Stimulated activated CD4-positive, alpha-beta T cell treated with anti-CD3 and anti-CD28 coated beads, Interleukin-1b, Interleukin-23, amount 100 ng/mL, for 48 hours (primary cell): Measurements from ENCODE around the gene ARHGEF12.

Source experiments
- DNase-seq: peaks from one replicate; pipeline ENCODE4 v3.0.0-alpha.2; 2020

The ARHGEF12 gene, protein sequence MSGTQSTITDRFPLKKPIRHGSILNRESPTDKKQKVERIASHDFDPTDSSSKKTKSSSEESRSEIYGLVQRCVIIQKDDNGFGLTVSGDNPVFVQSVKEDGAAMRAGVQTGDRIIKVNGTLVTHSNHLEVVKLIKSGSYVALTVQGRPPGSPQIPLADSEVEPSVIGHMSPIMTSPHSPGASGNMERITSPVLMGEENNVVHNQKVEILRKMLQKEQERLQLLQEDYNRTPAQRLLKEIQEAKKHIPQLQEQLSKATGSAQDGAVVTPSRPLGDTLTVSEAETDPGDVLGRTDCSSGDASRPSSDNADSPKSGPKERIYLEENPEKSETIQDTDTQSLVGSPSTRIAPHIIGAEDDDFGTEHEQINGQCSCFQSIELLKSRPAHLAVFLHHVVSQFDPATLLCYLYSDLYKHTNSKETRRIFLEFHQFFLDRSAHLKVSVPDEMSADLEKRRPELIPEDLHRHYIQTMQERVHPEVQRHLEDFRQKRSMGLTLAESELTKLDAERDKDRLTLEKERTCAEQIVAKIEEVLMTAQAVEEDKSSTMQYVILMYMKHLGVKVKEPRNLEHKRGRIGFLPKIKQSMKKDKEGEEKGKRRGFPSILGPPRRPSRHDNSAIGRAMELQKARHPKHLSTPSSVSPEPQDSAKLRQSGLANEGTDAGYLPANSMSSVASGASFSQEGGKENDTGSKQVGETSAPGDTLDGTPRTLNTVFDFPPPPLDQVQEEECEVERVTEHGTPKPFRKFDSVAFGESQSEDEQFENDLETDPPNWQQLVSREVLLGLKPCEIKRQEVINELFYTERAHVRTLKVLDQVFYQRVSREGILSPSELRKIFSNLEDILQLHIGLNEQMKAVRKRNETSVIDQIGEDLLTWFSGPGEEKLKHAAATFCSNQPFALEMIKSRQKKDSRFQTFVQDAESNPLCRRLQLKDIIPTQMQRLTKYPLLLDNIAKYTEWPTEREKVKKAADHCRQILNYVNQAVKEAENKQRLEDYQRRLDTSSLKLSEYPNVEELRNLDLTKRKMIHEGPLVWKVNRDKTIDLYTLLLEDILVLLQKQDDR (N-terminal part only)

DNA sequence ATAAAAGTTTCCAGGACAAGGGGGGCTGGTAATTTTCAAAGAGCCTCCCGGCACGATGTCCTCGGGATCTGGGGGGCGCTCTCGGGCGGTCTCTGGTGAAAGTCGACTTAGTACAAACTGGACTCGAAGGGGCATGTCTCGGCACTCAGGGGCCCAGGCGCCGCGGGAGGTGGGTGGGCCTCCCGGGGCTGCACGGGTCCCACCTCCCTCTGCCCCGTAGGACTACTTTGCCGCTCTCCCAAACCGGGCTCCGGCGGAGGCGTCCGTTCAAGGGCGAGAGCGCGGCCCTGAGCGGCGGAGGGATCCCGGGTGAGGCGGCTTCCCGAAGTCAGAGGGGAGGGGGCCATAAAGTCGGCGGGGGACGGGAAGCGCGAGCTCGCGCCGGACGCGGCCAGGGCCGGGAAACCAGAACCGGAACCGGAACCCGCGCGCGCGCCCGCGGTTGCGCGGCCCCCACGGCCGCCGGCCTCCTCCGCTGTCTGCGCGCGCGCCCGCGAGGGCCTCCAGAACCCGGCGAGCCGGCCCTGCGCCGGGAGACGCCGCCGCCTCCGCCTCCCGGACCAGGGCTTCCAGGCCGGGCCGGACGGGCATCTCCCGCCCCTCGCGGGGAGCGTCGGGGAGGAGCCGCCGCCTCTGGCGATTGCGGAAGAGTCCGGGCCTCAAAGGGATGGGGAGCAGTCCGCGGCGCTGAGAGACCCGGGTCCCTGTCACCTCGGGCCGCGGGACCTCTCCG lies at the start of gene ARHGEF12:
TSS of gene ARHGEF12 (plus strand) at position 506 of the 733 bp plus-strand sequence. CDS start 831 bp downstream, outside the sequence.
- peak; percentile 84 for DNase-seq

DNA sequence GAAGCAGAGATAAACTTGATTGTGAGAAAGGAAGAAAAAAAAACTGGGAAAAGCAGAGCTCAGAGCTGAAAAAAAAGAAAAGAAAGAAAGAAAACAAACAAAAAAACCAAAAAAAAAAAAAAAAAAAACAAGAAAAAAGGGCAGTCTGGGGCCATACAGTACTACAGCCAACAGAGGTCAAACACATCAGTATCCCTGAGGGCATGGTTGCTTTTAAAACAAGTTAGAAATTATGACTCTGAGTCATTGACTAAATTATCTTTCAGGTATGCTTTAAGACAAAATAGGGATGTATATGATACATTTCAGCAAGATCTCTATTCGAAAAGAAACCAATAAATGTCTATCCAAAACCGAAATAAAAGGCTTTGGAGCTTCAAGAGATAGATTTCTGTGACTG lies 48.2 kb upstream of the ARHGEF12 start:
- no peak for DNase-seq

DNA sequence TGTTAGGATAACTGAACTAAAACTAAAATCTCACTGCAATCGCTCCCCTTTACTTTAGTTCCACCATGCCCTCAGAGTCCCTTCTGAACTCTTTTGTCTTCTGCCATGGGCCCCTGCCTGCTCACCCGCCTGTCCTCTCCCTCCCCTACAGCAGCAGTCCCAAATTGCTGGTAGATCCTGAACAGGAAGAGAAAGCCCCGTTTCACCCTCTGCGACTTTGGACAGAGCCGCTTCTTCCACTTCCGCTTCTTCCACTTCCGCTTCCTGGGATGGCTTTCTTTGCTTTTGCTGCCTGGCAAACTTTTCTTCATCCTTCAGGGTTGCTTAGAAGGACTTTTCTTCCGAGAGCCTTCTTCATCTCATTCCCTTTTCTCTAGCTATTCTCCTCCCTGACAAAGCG lies 46.8 kb upstream of the ARHGEF12 start:
- DNase-seq, result no peak

DNA sequence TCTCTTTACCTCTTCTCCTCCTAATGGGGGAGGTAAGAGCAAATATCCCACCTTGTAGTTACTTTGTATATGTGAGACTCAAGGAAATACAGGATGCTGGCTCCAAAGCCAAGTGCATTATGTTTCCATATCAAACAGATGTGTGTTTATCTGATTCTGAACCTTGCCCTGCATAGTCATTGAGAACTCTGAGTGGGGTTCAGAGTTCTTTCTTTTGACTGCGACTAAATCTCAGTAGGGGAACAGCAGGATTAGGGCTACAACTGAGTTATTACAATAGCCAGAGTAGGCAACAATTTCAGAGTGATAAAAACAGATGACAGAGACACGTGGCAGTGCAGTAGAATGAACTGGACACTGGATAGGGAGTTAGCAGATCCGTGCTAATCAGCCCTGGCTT lies 45.3 kb upstream of the ARHGEF12 start:
- DNase-seq, result no peak

DNA sequence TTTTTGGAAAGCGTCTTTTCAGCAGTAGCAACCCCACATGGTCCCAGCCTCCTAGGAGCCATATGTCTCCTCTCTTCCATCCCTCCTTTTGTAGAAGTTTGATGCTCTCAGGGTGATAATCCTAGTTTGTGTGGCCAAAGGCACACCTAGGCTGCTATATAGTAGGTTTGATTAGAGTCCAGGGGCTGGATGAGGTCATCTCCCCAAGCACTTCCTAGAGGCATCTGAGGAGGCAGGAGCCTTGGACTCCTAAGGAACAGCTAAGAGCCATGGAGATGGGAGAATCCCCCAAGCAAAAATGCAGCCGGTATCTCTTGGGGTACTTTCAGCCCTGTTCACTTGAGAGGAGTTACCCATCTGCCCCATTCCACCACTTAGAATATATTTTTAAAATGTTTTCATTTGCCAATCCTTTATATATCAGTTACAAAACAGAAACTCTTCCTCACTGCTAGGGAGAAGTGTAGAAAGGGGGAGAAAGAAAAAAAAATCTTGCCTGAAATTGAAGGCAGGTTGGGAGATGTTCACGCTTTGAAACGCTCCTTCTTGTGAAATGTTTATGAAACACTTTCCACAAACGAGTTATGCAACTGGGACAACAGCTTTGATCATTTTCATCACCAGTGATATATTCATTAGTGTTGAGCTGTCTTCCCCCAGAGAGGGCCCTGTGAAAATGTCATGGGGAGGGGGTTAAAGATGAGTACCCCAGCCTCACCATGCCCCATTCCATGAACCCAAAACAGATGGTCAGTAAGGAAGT lies 43.0 kb upstream of the ARHGEF12 start:
- DNase-seq, result no peak

DNA sequence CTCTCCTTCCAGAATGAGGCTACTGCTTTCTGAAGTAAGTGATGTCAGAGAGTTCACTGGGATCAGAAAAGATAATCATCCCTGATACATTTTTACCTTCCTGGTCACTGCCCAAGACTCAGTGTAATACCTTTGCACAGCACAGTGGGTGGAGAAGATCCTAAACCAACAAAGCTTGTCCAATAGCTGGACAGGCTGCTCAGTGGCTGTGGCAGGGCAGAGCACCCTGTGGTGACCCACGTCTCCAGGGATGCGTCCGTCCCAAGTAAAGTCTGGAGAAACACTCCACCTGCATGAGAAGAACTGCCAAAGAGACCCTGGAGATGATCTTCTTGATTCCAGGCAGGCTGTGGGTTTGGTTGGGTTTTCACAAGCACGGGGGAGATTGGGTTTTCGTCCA lies 42.1 kb upstream of the ARHGEF12 start:
- DNase-seq, result no peak

DNA sequence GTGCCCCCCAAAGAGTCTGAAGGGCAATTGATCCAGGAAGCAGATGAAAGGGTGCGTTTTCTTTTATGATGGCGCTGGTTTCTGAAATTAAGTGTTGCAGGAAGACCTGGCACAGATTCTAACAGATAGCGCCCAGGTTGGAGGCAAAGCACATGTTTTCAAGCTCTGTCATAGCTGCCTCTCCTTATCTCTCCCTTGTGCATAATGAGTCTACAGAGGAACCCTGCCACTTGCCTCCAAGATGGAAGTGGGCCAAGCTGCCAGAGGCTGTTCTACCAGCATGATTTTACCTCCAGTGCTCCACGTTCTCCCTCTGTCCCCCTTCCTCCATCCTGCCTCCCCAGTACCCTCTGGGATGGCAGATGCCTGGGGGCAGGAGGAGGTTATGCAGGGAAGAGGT lies 41.1 kb upstream of the ARHGEF12 start:
- DNase-seq, result no peak

DNA sequence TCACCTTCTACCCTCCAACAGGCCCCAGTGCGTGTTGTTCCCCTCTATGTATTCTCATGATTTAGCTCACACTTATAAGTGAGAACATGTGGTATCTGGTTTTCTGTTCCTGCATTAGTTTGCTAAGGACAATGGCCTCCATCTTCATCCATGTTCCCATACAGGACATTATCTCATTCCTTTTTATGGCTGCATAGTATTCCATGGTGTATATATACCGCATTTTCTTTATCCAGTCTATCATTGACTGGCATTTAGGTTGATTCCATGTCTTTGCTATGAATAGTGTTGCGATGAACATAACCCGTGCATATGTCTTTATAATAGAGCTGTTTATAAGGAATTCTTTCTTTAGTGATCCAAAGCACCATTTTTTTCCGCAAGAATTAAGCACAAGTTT lies 39.7 kb upstream of the ARHGEF12 start:
- DNase-seq, result no peak

DNA sequence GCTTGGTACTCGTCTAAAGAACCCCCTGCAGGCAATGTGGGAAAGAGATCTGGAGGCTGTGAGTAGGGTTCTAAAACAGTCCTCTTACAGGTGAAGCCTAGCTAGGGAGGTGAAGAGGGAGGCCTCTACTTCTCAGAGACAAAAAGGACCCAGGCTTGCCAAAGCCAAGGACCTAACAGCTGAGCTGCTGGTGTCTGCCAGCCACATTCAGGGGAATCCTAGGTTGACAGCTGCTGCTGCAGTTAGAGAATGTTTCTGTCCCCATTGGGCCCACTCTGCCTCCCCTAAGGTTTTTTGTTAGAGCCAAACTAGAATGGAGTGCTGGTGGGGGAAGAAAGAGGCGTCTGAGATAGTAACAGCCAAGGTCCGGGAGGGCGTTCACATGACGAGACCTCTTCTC lies 37.8 kb upstream of the ARHGEF12 start:
- DNase-seq, result no peak

DNA sequence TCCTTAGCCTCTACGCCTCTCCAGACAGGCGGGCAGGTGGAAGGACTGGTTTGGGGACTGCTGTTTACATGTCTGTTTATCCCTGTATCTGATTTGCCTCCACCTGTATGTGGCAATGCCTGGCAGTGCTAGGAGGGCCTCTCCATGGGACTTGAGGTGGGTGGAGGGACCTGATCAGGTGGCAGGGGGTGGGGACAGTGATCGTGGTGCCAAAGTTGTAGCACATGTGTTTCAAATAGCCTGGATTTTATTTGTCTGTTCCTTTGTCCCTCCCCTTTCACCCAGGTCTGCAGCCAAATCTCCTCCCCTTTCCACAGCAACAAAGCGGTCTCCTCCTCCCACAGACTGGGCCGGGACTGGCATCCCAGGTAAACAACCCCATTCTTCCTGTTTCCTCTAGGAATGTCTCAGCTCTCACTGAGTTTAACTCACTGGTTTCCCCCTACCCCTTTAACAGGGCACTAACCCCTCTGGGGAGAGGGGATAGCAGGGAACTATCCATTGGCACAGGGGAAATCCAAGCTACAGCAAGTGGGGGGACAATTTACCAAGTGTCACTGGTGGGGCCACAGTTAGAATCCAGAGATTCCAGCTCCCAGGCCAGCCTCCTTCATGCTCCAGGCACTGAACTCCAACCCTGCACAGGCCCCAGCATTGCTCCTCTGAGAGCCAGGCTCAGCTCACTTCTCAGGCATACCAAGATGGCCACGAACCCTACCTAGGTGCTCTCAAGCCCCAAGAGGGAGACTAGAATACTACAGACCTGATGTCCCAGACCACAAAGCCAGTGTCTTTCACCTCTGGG lies 34.0 kb upstream of the ARHGEF12 start:
- no peak for DNase-seq

DNA sequence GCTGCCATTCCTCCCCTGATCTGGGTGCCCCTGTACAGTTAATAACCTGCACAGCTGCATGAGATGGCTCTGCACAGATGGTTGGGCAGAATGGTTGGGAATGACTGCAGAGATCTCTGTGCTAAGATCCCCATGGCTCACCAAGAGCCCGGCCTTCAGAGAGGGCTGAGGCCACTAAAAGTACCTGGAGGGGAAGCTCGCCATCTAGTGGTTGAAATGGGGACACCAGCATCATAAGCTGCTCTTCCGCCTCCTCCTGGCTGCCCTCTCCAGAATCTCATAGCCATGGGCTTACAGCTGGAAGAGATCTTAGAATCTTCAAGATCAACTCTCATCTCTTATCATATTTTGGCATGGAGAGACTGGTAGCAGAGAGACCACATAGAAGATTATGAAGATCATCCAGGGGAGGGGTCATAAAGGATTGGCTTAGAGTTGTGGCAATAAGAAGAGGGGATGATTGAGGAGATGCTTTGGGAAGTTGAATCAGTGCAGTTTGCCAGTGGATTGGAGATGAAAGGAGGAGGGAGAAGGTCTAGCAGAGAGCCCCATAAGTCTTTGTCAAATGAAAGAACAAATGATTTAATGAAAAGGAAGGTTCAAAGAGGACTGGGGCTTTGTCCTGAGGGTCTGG lies 33.1 kb upstream of the ARHGEF12 start:
- DNase-seq, result peak; percentile 43

DNA sequence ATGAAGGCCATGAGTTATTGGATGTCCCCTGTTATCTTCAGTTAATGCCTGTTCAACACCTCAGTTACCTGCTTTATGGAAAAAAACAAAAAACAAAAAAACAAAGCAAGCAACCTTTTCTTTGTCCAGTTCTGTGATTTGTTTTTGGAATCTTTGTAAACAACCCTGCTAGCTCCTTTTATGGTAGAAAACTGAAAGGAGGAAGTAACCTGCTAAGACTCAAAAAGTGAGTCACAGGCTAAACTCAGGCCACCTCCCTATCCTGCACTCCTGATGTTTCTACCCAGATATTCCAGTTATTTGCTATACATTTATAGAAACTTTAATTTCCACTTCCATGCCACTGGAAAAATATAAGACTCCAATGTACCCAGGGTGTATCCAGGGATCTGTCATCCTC lies 31.7 kb upstream of the ARHGEF12 start:
- no peak for DNase-seq

DNA sequence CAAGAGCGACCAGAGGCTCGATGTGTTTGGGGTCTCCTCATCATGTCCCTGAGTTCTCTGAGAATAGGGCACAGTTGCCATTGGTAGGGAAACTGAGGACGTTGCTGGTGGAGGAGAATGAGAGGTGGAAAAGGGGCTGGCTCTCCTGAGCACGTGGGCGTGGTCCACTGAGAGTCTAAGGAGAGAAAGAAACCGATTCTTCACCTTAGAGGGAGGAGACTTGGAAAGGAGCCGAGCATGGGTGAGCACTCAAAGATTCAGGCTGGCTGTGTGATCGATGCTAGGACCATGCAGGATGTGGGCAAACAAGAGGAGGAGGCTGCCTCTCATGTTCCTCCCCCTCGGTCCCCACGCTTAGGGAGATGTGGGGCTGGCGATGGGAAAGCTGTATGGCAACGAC lies 30.9 kb upstream of the ARHGEF12 start:
- DNase-seq, result no peak

DNA sequence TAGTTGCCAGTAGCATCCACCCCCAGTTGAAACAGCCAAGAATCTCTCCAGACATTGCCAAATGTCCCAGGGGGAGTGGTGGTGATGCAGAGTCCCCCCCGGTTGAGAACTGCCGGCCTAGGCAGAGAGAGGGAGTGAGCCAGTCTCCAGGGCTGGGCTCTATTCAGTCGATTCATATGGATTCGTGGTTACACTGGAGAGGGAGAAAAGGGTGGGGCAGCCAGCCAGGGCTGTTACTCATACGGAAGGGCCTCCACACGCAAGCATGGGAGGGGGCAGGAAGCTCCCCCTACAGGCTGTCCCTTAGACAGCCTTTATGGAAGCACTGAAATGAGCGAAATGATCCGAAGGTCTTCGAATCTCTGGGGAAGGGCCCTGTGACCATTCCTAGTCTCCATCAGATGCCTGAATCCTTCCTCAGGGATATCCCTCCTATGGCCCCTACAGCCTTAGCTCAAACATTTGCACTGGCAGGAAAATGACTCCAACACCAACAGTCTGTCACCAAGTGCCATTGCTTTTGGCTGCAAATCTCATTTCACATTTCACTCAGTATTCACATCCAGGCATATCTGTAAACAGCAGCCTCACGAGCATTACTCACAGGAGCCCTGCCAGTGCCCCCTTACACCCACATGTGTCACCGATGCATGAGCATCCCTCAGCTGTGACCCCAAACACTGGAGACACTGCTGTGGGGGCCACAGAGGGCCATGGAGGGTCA lies 29.5 kb upstream of the ARHGEF12 start:
- no peak for DNase-seq

DNA sequence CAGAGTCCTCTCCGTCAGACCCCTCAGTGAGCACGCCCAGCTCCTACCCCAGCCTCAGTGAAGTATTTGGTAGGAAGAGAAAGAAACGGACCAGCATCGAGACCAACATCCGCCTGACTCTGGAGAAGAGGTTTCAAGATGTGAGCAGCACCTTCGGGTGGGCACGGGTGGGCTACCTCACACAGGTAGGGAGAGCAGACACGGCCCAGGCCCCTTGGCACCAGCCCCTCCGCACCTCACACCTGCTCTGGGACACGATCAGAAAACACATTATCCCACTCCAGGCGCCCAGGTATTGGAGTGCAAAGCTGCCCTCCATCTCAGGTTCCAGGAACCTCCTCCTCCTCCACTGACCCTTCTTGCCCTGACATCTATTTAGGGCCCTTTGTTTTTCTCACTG lies 28.7 kb upstream of the ARHGEF12 start:
- DNase-seq, result no peak

DNA sequence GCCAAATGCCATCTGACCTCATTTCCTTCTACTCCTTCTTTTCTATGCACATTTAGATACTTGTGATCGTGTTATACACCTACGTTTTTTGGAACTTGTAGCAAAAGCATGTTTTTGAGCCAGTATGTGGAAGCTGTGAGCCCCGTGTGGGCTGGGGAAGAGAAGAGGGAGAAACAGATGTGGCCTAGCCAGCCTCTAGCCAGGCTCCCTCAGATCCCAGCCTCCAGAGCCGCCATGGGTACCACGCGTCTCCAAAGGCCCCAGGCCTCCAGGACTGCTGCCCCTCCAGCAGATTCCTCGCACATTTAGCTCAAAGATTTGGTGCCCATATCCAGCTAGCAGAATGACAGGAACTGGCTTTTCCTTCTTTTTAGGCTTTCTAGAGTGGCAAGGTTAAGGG lies 28.1 kb upstream of the ARHGEF12 start:
- DNase-seq, result no peak

DNA sequence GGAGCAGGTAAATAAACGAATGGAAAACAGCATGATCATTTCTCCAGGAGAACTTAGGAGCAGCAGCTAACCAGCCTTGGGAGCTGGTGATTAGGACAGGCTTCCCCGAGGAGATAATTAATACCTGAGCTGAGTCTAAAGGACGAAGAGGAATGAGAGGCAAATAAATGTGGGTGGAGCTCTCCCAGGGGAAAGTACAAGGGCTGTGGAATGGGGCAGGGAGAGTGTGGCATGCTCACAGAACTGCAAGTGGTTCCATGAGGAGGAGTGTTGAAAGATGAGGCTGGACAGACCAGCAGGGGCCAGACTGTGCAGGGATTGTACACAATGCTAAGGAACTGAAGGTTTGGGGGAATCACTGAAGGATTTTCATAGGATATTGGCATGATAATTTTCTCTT lies 25.3 kb upstream of the ARHGEF12 start:
- no peak for DNase-seq

DNA sequence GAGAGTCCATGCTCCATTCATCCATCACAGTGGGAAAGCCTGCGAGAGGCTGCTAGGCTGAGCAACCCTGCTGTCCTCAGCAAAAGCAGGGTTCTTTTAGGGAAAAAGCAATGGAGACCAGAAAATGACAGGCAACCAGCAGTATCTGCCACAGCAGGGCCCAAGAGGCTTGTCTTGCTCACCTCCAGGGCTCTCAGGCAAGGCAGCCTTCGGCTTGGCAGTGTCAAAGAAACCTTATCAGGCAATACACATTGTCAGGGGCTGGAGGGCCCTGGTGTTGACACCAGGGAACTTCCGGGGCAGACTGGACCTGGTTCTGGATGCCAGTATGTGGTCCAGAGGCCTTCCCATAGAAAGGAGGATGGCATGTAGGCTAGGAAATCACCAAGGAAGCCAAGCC lies 21.4 kb upstream of the ARHGEF12 start:
- no peak for DNase-seq

DNA sequence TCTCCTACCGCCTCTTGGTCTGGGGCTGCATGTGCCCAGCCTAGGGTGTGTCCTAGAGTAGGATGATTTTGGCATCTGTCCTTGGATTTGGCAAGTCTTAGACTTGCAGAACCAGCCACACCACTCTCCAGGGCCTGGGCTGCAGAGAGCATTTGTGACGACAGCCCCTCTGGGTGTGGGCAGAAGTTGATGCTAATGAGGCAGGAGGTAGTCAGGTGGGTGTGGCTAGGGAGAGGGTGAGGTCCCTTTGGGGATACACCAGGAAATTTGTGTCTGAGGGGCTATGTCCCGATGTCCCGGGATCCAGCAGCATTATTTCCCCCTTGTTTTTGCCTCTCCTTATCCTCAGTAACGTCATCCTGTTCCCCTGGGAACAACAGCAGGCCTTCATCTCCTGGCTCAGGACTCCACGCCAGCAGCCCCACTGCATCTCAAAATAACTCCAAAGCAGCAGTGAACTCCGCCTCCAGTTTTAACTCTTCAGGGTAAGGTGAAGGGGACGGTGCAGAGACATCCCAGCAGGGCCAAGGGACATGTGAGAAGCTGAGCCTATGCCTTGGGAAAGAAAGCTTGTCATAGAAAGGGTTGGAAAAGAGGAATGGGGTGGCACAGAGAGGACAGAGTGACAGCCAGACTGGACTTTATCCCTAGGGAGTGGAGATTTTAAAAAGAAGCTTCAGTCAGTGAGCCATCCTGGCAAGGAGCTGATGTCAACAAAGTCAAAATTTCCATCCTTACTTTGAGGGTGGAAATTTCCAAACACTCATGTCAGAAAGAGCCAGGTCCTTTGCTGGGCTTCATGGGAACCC lies 19.1 kb upstream of the ARHGEF12 start:
- DNase-seq, result no peak
